Measurements from ENCODE around the gene CYP4F11.

- TF ChIP-seq POLR2A (IDR thresholded peaks at IDR 0.05; ENCODE audit: low read length) = no peak
- TF ChIP-seq GATA1 (IDR thresholded peaks at IDR 0.05; ENCODE audit: low read depth, low read length) = no peak
These were observed 20.5 kb upstream of the CYP4F11 start for GRCh38 chr19:15954820-15955219.
